ENCODE measurements around the gene AKAP6.

GRCh38 chr14:32536175-32536574, 207.1 kb downstream of the AKAP6 start:
- TF ChIP-seq CTCF (IDR thresholded peaks at IDR 0.05) (no peak), POLR2A (IDR thresholded peaks at IDR 0.05) (no peak)
